ENCODE data around the gene CLTC.

The CLTC gene

DNA sequence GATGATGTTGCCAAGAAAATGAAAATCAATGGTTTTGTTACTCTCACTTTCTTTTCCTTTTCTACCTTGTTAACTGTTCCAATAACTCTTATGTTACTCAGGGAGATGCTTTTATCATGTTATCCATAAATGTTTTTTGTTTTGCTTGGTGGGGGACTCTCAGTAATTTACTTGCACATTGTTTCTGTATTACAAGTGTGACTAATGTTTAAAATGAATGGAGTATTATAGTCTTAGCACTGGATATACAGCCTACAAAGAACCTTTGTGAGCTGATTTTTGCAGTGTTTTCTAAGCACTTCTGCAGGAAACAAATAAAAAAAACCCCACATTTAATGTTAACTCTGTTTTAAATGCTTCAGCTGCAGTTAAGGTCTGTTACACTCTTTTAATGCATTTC lies 99.8 kb downstream of the CLTC start:
- in situ Hi-C loops (cut with HindIII; ENCODE audit: low sequenced_read_pairs): no loop called here

- in situ Hi-C loops (cut with HindIII; ENCODE audit: low sequenced_read_pairs): no loop called here
Measured at GRCh38 chr17:59722623-59723022, 102.9 kb downstream of the CLTC start.

GRCh38 chr17:59723041-59723440 lies 103.3 kb downstream of the CLTC start:
- in situ Hi-C loops (cut with HindIII; ENCODE audit: low sequenced_read_pairs): no loop called here

DNA sequence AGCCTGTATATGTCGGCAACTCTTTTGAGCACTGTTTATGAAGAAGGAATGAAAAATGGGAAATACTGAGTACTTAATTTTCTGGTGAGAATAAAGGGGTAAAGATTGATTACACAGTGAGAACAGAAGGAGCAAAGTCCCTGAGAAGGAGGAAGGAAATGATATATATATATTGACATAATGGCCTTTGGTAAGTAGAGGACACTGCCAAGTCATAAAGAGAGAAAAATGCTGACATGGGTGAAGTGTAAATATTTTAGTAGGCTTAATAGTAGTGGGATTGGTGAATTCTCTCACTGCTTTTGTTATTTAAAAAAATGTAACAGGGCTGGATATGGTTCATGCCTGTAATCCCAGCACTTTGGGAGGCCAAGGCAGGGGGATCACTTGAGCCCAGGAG lies 103.9 kb downstream of the CLTC start:
- in situ Hi-C loops (cut with HindIII; ENCODE audit: low sequenced_read_pairs): no loop called here

- in situ Hi-C loops (cut with HindIII; ENCODE audit: low sequenced_read_pairs): no loop called here
Measured at GRCh38 chr17:59725691-59726090, 106.0 kb downstream of the CLTC start.

- in situ Hi-C loops (cut with HindIII; ENCODE audit: low sequenced_read_pairs): no loop called here
Measured at GRCh38 chr17:59727817-59728533, 108.3 kb downstream of the CLTC start.

DNA sequence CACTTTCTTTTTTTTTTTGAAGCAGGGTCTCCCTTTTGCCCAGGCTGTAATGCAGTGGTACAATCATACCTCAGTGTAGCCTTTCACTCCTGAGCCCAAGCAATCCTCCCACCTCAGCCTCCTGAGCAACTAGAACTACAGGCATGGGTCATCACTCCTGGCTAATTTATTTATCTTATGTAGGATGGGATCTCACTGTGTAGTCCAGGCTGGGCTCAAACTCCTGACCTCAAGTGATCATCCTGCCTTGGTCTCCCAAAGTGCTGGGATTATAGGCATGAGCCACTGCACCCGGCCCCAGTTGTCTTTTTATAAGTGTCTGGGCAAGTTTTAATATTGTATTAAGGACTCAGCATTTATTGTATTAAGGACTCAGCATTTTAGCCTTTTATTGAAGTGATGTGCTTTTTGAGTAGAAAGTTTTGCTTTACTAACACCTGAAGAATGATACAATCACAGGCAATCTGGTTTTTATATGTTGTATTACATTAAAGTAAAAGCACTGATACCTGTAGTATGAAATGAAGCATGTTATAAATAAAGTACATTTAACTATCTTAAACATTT lies 110.7 kb downstream of the CLTC start:
- in situ Hi-C loops (cut with HindIII; ENCODE audit: low sequenced_read_pairs): no loop called here

- in situ Hi-C loops (cut with HindIII; ENCODE audit: low sequenced_read_pairs): no loop called here
Measured at GRCh38 chr17:59733697-59734096, 114.0 kb downstream of the CLTC start.

- in situ Hi-C loops (cut with HindIII; ENCODE audit: low sequenced_read_pairs): no loop called here
Measured at GRCh38 chr17:59734226-59734625, 114.5 kb downstream of the CLTC start.

DNA sequence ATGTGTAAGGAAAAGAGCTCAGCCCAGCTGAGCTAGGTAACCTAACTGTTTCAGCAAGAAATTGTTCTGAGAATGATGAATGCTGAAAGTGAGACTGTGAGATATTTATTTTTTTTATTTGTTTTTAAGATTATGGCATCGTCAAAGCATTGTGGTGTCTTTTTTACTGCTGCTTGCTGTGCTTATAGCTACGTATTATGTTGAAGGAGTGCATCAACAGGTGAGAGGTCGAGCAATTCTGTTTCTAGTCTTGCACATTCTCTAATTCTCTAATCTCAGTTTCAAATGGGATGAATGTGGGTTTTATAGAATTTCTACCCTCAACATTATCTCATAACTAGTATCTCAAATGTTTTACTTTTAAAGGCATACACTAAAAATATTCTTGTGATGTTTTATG lies 117.6 kb downstream of the CLTC start:
- in situ Hi-C loops (cut with HindIII; ENCODE audit: low sequenced_read_pairs): no loop called here

DNA sequence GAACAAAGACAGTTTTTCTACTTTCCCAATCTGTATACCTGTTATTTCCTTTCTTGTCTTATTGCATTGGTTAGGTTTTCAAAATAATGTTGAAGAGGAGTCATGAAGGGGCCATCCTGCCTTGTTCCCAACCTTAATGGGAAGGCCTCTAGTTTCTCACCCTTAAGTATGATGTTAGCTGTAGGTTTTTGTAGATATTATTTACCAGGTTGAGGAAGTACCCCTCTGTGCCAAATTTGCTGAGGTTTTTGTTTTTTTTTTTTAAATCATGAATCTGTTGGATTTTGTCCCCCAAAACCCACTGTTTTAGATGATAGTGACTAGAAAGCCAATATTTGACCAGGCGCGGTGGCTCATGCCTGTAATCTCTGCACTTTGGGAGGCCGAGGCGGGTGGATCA lies 124.1 kb downstream of the CLTC start:
- in situ Hi-C loops (cut with HindIII; ENCODE audit: low sequenced_read_pairs): no loop called here

DNA sequence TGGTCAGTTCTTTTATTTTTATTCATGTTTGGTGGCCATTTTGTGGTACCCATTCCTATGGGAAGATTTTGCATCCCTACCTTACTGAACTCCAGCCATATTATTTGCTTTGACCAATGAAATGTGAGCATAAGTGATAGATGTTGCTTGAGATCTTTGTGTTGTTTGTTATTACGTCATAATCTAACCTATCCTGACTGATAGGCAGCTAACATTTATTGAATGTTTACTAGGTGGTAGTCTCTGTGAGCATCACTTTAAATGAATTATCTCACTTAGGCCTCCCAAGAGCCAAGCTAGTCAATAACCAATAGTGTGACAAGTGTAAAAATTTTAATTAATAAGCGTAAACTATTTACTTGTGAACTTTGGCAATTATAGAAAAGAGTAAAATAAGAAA lies 125.3 kb downstream of the CLTC start:
- in situ Hi-C loops (cut with HindIII; ENCODE audit: low sequenced_read_pairs): loop anchor here (5.0 kb wide), 1 partner anchor 33 kb away; no protein-coding TSS in a partner anchor
